ENCODE measurements around the gene ANKS1A.

DNA sequence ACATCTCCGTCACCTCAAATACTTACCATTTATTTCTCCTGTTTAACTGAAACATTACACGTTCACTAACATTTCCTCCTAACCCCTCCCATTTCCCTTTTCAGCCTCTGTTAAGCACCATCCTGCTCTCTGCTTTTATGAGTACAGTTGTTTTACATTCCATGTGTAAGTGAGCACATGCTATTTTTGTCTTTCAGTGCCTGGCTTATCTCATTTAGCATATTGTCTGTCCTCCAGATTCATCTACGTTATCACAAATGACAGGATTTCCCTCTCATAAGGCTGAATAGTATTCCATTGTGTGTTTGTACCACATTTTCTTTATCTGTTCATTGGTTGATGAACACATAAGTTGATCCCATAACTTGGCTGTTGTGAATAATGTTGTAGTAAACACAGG is 23.9 kb upstream of the ANKS1A start:
- TF ChIP-seq, protein P1, sequence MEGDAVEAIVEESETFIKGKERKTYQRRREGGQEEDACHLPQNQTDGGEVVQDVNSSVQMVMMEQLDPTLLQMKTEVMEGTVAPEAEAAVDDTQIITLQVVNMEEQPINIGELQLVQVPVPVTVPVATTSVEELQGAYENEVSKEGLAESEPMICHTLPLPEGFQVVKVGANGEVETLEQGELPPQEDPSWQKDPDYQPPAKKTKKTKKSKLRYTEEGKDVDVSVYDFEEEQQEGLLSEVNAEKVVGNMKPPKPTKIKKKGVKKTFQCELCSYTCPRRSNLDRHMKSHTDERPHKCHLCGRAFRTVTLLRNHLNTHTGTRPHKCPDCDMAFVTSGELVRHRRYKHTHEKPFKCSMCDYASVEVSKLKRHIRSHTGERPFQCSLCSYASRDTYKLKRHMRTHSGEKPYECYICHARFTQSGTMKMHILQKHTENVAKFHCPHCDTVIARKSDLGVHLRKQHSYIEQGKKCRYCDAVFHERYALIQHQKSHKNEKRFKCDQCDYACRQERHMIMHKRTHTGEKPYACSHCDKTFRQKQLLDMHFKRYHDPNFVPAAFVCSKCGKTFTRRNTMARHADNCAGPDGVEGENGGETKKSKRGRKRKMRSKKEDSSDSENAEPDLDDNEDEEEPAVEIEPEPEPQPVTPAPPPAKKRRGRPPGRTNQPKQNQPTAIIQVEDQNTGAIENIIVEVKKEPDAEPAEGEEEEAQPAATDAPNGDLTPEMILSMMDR (IDR thresholded peaks at IDR 0.05): no peak
- no peak for TF ChIP-seq POLR2A (IDR thresholded peaks at IDR 0.05)
